Inflammatory macrophage treated with lipopolysaccharide for 1 hour (primary cell): Measurements from ENCODE around the gene SYNPO2L.
"Not testable (repeated sequence)": the region's sequence is repeated elsewhere in the genome, so short reads cannot be mapped to it uniquely, and the experiment has no call there.

ENCODE experiments used
- DNase-seq, 2 donors: peaks; one replicate each; pipeline ENCODE4 v3.0.0-alpha.2; 2020 to 2022

SYNPO2L gene

GRCh38 chr10:73655990-73656298 is at the start of gene SYNPO2L:
Gene SYNPO2L, minus strand, starts transcription at chr10:73656029. Its CDS starts 107 bp downstream, at chr10:73655922.
- DNase-seq: no peak

GRCh38 chr10:73703924-73704323 is 48.1 kb upstream of the SYNPO2L start:
- DNase-seq: not testable (repeated sequence)

- DNase-seq: not testable (repeated sequence)
Observed at GRCh38 chr10:73698819-73699218, 43.0 kb upstream of the SYNPO2L start.

GRCh38 chr10:73697675-73698159 is 41.9 kb upstream of the SYNPO2L start, which contains the start of gene AGAP5:
Gene AGAP5, minus strand, starts transcription at chr10:73698109. Its CDS starts 354 bp downstream, at chr10:73697755.
- DNase-seq: not testable (repeated sequence)

GRCh38 chr10:73695302-73695701 is 39.5 kb upstream of the SYNPO2L start:
- not testable (repeated sequence) for DNase-seq

- not testable (repeated sequence) for DNase-seq
Observed at GRCh38 chr10:73690755-73691154, 34.9 kb upstream of the SYNPO2L start.

GRCh38 chr10:73689596-73689995 is 33.8 kb upstream of the SYNPO2L start:
- DNase-seq: not testable (repeated sequence)

GRCh38 chr10:73687641-73688040 is 31.8 kb upstream of the SYNPO2L start:
- not testable (repeated sequence) for DNase-seq

GRCh38 chr10:73674546-73674945 is 18.7 kb upstream of the SYNPO2L start:
- DNase-seq: not testable (repeated sequence)

- not testable (repeated sequence) for DNase-seq
Observed at GRCh38 chr10:73668378-73668777, 12.5 kb upstream of the SYNPO2L start.

GRCh38 chr10:73666153-73666809 is 10.5 kb upstream of the SYNPO2L start:
- DNase-seq: not testable (repeated sequence)

GRCh38 chr10:73665581-73665980 is 9.8 kb upstream of the SYNPO2L start:
- DNase-seq: not testable (repeated sequence)

- DNase-seq: not testable (repeated sequence)
Observed at GRCh38 chr10:73664156-73665040, 8.6 kb upstream of the SYNPO2L start.

- DNase-seq: not testable (repeated sequence)
Observed at GRCh38 chr10:73663621-73664020, 7.8 kb upstream of the SYNPO2L start.

GRCh38 chr10:73662705-73663104 is 6.9 kb upstream of the SYNPO2L start:
- not testable (repeated sequence) for DNase-seq

- DNase-seq: no peak
Observed at GRCh38 chr10:73655257-73655989, 406 bp downstream of the SYNPO2L start.

- DNase-seq: no peak
Observed at GRCh38 chr10:73653701-73654100, 2.1 kb downstream of the SYNPO2L start.

GRCh38 chr10:73653195-73653594 is 2.6 kb downstream of the SYNPO2L start:
- DNase-seq: no peak

GRCh38 chr10:73650537-73651331 is 5.1 kb downstream of the SYNPO2L start:
- peak; percentile 48 to 59 for DNase-seq

- DNase-seq: no peak
Observed at GRCh38 chr10:73649876-73650536, 5.8 kb downstream of the SYNPO2L start.
